Stimulated activated CD8-positive, alpha-beta memory T cell treated with anti-CD3 and anti-CD28 coated beads, Interleukin-7, amount 100 ng/mL, for 1 hour (primary cell): Measurements from ENCODE around the gene METRNL.

Experiments used
- DNase-seq, 2 donors: peaks; one replicate each; pipeline ENCODE4 v3.0.0-alpha.2; 2020; ENCODE audit warnings: low read depth in 2 of 2

METRNL gene

DNA sequence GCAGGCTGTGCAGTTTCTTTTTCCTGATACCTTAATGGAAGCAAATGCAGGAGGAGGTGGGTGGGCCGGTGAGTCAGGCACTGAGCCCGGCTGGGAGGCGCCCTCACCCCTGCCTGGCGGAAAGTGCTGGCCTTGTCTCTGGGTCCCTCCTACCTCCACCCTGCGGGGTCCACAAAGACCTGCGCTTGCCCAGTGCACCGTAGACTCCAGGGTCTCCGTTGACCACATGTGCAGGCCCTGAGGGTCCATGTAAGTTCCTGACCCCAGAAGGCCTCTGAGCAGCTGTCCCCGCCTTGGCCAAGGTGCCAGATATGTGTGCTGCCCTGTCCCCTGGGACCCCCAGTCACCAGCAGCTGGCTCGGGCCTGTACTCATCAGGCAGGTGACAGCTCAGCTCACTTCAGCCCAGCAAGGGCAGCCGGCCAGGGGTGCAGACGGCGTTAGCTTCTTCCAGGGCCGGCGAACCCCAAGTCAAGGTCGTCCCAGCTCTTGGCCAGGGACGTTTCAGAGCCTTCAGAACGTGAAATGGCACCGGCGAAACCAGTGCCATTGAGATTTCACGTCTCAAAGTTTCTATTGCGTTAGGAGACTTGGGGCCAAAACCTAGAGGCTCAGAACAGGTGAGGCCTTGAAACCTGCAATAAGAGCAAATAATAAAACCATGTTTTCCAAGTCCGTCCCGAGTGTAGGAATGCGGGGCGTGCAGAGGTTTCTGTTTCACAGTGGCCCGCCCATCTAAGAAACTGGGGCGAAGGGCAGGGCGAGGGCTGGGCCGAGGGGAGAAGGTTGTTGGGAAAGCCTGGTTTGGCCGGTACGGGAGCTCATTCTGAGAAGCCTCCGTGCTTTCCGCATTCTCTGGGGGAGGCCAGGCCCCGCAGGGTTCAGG lies 12.1 kb downstream of the METRNL start:
- DNase-seq, result no peak

DNA sequence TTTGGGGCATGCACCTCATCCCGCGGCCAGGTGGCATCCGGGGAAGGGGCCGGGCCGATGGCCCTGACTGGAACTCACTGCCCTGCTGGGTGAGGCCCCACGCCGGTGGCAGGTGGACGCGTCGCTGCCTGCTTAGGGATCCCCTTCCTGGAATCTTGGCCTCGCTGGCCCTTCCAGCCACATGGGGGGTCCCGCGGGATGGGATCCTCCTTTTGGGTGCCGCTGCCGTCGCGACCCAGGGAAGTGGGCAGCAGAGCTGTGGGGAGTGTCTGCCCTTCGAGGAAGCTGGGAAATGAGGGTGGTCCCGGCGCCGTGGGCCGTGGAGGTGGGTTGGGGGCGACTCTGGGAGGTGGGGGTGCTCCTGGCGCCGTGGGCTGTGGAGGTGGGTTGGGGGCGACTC lies 12.8 kb downstream of the METRNL start:
- no peak for DNase-seq

DNA sequence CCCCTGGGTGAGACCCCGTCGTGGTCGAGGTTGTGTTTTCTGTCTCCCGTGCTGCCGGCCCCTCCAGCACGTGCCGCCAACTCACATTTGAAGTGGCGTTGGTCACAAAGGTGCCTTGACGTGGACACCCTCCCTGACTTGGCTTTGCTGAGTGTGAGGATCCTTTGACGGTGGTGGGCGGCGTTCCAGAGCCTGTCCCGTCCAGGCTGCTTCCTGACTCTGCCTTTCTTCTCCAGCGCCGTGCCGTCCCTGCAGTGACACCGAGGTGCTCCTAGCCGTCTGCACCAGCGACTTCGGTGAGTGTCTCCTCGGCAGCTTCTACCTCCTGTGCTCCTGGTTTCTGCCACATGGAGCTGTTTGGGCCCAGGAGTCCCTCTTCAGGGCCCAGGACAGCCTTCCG lies 13.5 kb downstream of the METRNL start:
- DNase-seq, result no peak

DNA sequence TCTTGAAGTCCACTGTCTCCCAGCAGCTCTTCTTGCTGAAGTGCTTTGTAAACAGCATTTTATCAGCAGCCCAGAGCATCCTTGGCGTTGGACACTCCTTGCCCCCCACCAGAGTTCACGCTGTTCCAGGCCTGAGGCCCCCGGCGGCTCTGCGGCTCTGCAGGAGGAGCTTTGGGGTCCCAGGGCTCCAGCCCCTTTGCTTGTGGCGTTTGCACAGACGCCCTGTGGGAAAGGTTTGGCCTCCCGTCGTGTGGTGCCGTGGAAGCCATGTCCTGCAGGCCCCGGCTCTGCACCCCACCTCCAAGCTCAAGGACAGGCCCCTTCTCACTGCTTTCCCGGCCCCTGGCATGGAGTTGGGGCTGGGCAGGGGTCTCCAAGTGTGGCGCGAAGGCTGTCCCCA lies 14.1 kb downstream of the METRNL start:
- DNase-seq, result no peak

DNA sequence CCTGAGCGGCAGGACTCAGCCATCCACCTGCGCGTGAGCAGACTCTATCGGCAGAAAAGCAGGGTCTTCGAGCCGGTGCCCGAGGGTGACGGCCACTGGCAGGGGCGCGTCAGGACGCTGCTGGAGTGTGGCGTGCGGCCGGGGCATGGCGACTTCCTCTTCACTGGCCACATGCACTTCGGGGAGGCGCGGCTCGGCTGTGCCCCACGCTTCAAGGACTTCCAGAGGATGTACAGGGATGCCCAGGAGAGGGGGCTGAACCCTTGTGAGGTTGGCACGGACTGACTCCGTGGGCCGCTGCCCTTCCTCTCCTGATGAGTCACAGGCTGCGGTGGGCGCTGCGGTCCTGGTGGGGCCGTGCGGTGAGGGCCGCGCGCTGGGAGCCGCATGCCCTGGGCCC lies 14.9 kb downstream of the METRNL start:
- DNase-seq, result no peak

DNA sequence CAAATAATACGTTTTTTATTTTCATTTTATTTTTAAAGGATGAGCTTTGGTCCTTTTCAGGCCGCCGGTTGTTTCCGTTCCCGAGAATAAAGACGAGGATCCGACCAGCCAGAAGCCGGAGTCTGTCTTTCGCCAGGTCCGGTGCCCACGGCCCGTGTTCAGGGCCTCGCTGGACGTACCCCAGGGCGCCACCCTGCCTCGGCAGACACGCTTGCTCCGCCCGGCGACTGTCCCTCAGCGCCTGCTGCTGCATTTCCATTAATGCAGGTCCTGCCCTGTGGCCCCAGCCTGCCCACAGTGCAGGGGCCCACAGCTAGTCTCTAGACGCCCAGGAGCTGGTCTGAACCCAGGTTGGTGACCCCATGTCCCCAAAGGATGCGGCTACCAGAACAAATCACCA lies 15.6 kb downstream of the METRNL start:
- no peak for DNase-seq

DNA sequence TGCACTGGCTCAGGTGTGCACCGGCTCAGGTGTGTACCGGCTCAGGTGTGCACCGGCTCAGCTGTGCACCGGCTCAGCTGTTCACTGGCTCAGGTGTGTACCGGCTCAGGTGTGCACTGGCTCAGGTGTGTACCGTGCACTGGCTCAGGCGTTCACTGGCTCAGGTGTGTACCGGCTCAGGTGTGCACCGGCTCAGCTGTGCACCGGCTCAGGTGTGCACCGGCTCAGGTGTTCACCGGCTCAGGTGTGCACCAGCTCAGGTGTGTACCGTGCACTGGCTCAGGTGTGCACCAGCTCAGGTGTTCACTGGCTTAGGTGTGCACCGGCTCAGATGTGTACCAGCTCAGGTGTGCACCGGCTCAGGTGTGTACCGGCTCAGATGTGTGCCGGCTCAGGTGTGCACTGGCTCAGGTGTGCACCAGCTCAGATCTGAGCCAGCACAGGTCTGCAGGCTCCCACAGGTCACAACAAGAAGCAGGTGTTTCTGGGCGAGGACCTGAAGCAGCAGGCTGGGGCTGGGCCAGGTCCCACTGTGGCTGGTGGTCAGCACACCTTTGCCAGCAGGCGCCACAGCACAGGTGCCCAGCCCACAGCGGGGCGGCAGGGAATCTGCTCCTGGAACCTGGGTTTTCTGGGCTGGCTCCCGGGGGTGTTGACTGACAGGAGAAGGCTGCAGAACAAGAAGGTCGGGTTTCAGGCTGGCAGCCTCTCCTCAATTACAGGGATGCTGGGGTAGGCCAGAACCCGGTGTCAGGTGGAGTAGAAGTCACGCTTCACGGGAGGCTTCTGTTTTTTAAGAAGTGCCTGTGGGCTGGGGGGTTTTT lies 17.2 kb downstream of the METRNL start:
- no peak for DNase-seq

DNA sequence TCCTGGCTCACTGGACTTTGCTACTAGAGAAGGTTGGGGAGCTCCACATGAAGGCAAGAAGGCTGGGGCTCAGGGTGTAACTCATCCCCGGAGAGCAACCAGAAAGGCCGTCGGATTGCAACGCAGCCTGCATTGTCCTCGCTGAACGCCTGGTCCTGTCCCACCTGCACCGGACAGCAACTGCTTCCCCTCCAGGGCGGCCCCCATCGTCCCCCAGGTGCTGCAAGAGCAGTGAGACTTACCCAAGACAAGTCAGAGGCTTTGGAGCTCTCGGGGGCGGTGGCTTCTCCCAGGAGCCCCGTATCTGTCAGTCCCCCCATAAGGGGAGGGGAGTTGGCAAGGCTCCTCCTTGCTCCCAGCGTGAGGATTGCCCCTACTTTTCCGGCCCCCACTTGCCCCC lies 18.4 kb downstream of the METRNL start:
- no peak for DNase-seq

DNA sequence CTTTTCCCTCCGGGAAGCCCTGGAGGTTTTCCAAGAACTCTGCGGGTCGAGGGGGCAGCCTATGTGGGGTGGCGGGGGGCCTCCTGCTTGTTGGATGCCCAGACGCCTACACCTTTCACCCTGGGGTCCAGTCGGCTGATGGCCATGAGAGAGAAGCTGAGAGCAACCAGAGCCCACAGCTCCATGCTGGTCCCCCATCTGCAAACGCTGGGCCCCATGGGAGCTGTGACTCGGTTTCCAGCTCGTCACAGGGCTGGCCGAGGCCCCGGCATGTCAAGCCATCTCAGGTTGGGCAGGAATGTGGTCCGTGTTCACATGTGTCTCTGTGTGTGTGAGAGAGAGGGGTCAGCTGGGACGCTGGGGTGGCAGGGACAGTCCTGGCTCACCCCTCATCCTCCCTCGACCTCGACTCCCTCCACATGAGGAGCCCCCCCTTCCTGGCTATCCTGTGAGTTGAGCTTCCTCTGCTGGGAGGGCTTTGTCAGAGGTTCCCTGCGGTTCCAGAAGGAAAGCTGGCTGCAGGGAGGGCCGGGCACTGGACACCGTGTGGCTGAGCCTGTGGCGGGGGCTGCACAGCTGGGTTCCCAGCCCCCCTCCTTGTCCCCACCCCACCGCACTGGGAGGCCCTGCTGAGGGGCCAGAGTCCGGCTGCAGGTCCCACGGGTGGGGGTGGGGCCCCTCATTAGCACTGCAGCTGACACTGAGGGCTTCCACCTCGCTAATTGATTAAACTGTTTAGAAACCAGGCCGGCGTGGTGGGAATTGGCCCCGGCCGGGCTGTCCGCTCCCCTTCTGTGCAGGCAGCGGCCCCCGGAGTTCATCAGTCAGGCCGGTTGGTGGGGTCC lies 19.1 kb downstream of the METRNL start:
- no peak for DNase-seq

DNA sequence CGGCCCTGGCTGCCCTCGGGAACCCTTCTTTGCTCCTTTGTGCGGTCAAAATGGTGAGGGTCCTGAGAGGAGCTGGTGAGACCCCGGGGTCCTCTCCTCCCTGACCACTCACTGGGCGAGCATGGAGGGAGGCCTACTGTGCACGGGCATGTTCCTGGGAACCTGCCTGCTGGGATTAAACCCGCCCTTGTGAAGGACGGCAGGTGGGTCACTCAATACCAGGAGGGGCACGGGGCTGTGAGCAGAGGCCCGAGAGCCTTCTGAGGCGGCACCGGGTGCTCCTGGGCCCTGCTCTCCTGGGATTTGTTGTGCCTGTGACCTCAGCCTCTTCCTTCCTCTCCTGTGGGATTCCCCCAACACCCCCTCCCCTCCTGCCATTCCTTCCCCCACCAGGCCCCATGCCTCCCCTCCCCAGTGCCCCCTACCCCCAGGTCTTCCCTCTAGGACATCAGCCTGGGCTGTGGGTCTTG lies 19.7 kb downstream of the METRNL start:
- DNase-seq, result no peak

DNA sequence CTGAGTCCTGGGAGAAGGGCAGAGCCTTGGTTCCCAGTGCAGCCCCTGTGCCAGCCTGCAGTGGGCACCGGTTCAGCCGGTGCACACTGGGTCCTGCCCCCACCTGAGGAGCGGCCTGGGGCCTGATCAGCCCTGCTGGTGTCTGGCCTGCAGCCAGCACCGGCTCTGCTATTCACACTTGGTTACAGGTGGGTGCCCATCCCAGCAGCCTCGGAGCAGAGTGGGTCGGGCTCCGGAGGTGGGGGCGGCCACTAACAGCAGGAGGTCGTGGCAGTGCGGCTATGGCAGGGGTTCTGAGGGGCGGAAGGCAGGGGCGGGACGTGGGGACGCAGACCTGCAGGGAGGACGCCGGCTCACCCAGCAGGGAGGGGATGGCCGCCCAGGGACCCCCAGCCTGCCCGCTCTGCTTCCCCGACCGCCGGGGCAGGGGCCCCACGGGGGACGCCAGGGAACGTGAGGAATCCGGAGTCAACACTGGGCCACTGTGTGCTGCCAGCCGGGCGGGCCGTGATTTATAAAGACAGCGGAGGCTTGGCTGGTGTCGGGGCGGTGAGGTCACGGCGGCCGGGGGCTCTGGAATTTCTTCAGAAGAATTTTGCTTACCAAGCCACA lies 20.3 kb downstream of the METRNL start:
- no peak for DNase-seq

DNA sequence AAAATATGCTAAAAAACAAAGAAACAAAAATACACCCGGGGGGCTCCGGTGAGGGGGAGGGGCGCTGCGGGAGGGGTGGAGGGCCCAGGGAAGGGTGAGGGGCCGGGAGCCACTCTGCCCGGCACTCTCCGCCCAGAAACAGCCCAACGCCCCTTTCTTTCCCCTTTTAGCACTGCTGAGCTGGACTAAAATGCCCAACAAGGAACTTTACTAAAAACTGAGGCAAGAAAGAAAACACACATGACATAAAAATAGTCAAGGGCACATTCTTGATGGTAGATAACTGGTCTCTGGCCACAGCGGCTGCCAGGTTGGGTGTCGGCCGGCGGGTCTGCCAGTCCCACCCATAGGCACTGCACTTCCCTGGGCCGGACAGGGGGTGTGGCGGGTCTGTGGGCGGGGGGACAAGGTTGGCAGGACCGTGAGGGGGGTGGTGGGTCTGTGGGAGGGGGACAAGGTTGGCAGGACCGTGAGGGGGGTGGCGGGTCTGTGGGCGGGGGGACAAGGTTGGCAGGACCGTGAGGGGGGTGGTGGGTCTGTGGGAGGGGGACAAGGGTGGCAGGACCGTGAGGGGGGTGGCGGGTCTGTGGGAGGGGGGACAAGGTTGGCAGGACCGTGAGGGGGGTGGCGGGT lies 20.9 kb downstream of the METRNL start:
- DNase-seq, result no peak

DNA sequence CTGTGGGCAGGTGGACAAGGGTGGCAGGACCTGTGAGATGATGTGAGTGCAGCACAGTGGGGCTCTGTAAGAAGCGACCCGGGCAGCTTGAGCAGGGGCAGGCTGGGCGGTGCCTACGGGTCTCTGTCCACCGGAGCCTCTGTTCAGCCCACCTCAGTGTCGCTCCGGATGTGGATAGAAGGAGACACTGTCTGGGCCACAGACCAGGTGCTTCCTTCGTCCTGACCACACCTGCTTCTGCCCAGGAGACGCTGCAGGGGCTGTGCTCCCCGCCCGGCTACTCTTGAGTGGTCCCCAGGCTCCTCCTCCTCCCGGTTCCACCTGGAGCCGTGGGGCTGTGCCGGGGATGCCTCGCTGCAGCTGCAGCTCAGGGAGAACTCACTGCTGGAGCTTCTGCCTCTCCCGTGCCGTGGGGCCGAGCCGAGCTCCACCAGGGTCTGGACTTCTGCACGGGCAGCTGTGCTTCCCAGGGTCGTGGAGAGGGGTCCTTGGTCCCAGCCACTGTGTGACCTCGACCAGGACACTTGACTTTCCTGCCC lies 21.5 kb downstream of the METRNL start:
- DNase-seq, result no peak

DNA sequence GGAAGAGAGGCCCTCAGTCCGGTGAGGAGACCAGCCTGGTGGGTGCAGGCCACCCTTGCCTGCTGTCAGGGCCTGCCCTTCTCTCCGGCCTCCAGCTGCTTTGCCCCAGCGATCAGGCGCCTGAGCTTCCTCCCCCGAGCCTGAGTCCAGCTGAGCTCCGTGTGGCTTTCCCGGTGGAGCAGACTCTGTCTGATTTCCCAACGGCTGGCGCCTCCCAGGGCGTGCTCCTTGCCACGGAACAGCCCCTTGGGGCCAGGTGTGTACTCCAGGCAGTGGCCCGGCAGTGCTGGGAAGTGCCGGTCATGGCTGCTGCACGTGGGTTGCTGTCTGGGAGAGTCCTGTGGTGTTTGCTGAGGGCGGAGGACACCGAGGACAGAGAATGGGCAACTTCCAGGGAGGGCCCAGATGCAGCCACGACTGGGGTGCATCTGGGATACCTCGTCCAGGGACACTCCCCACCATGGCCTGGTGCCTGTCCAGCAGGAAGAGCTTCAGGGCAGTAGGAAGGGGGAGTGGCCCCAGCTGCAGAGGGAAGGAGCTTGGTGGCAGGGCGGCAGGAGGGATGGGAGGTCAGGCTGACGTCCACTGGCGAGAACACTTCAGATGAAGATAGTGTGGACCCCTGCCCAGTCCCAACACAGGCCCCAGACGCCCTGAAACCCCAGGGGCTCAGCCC lies 22.5 kb downstream of the METRNL start:
- DNase-seq, result no peak

DNA sequence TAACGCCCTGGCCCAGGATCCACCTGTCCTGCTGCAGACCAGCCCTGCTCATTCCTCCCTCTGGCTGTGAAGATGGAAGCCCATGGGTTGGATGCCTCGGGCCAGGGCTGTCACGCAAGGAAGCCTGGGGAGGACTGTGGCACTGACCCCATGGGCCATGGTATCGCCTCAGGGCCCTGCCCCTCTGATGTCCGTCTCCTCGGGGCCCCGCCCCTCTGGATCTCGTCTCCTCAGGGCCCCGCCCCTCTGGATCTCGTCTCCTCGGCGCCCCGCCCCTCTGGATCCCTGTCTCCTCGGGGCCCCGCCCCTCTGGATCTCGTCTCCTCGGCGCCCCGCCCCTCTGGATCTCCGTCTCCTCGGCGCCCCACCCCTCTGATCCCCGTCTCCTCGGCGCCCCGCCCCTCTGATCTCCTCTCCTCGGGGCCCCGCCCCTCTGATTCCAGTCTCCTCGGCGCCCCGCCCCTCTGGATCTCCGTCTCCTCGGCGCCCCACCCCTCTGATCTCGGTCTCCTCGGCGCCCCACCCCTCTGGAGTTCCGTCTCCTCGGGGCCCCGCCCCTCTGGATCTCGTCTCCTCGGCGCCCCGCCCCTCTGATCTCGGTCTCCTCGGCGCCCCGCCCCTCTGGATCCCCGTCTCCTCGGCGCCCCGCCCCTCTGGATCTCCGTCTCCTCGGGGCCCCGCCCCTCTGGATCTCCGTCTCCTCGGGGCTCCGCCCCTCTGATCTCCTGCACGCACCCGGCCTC lies 24.0 kb downstream of the METRNL start:
- DNase-seq, result no peak

DNA sequence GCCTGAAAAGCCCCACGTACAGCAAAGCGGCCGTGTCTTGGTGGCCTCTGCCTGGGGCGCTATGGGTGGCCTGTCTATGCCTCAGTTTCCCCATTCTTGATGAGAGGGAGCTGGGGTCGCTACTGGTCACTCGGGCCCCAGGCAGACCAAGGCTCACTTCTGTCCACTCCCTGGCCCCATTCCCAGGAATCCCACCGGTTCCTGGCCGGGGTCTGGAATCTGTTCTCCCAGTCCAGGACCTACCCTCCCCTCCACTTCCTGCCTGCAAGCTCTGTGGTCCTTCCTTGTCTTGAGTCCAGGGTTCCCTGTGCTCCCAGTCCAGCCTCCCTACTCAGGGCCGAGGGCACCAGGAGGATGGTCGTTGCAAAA lies 24.5 kb downstream of the METRNL start:
- DNase-seq, result no peak

DNA sequence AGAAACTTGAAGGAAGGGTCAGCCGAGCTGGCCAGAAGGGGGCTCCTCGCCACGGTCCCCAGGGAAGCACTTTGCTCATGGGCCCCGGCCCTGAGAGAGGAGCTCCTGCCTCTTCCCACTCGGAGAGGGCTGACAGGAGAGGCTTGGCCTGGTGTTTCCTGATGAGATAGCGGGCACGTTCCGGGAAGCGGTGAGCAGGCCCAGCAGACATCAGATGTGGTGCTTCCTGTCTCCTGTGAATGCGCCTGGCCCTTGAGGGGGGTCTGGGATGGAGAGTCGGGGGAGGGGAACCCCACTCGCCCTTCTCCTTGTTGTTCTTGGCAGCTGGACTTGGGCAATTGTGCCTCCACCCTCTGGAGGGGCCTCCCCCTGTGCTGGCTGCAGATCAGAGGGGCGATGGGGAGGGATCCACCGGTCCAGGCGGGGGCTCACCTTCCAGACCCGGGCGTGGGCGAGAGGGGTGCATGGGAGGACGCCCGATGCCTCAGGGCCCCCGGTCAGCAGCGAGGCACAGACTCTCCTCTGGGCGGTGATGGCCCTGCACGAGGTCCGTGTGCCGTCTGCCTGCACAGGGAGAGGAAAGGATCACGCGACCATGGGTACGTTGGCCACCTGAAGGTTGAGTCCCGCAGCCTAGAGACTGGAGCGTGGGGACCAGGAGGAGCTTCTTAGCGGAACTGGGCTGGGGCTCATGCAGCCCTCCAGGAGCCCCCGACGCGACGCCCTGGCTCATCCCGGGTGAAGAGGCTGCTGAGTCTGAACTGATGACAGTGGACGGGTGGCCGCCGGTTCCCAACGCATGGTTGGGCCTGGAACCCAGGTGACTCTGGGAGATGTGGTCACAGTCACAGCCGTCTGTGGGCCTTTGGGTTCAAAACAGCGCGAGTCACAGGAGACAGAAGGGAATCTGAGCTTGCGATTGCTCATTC lies 25.4 kb downstream of the METRNL start:
- DNase-seq, result no peak

DNA sequence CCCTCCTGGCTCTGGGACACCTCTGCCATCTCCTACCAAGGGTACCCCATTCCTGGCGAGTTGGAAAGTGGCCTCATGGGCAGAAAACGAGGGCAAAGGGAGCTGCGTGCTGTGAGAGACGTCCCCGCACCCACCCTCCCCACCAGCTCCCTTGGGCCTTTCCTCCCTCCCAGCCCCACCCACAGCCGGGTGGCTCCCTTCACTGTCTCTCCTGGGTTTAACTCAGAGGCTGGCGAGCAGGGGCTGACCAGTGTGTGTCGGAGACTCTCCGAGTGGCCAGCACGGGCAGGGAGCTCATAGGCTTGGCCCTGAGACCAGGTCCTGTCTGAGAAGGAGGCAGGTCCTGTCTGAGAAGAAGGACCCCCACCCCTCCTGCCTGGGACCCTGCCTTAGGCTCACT lies 26.1 kb downstream of the METRNL start:
- no peak for DNase-seq
